IPS-18a (cell line): ENCODE data around the gene ABCG2.
"Not testable (repeated sequence)": the region's sequence is repeated elsewhere in the genome, so short reads cannot be mapped to it uniquely, and the experiment has no call there.

Experiments used
- H3K27ac ChIP-seq: one replicate; pipeline ENCODE4 v1.5.1; 2013; ENCODE audit warnings: low read length
- H3K27me3 ChIP-seq: one replicate; pipeline ENCODE4 v1.6.1; 2013; ENCODE audit warnings: mild to moderate bottlenecking, low read length; ENCODE audit not compliant: control insufficient read depth, insufficient read depth
- H3K36me3 ChIP-seq: one replicate; pipeline ENCODE4 v1.6.1; 2013; ENCODE audit warnings: low read depth, low read length; ENCODE audit not compliant: control insufficient read depth
- H3K4me1 ChIP-seq: one replicate; pipeline ENCODE4 v1.6.1; 2013; ENCODE audit warnings: low read depth, low read length; ENCODE audit not compliant: control insufficient read depth
- H3K4me3 ChIP-seq: one replicate; pipeline ENCODE4 v1.5.1; 2013; ENCODE audit warnings: low read length
- H3K9ac ChIP-seq: one replicate; pipeline ENCODE4 v1.6.1; 2013; ENCODE audit warnings: mild to moderate bottlenecking, low read length, moderate library complexity
- H3K9me3 ChIP-seq: one replicate; pipeline ENCODE4 v1.6.1; 2013; ENCODE audit warnings: low read depth, low read length; ENCODE audit not compliant: control insufficient read depth

Gene ABCG2

DNA sequence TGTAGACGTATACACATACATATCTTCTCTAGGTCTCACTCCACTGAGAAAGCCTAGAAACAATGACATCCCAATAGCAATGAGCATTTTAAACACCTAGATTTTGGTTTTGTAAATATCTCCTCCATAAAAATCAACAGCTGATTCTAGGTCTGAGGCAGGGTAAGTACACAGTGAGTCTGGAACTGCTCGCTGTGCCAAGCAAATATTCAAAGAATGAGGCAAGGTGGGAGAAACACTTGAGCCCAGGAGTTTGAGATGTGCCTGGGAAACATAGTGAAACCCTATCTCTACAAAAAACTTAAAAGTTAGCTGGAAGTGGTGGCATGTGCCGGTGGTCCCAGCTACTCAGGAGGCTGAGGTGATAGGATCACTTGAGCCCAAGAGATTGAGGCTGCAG is 22.2 kb downstream of the ABCG2 start:
- Histone ChIP-seq H3K4me3 (no peak overlapping the region), H3K9ac (no peak overlapping the region), H3K27ac (no peak overlapping the region), H3K36me3 (no peaks in the 10 kb centered on the region), H3K27me3 (no peaks in the 10 kb centered on the region), H3K4me1 (no peaks in the 10 kb centered on the region), H3K9me3 (no peaks in the 10 kb centered on the region)

DNA sequence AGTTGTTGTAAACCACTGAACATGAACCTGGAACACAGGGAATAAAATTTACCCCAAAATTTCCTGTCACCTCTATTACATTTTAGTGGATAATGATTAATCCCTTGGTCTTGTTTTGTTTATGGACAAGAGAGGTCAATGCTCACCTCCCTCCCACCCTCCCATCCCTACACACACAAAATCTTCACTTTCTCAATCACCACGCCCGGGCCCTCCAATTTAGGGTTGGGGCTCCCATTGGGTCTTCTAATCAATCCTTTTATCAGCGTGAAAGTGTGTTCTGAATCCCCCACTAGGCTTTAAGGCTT is 23.1 kb downstream of the ABCG2 start:
- no peaks in the 10 kb centered on the region for H3K9me3 ChIP-seq
- no peaks in the 10 kb centered on the region for H3K36me3 ChIP-seq
- no peak overlapping the region for H3K27ac ChIP-seq
- H3K9ac ChIP-seq: no peak overlapping the region
- no peak overlapping the region for H3K4me3 ChIP-seq
- H3K27me3 ChIP-seq: no peaks in the 10 kb centered on the region
- H3K4me1 ChIP-seq: no peaks in the 10 kb centered on the region

DNA sequence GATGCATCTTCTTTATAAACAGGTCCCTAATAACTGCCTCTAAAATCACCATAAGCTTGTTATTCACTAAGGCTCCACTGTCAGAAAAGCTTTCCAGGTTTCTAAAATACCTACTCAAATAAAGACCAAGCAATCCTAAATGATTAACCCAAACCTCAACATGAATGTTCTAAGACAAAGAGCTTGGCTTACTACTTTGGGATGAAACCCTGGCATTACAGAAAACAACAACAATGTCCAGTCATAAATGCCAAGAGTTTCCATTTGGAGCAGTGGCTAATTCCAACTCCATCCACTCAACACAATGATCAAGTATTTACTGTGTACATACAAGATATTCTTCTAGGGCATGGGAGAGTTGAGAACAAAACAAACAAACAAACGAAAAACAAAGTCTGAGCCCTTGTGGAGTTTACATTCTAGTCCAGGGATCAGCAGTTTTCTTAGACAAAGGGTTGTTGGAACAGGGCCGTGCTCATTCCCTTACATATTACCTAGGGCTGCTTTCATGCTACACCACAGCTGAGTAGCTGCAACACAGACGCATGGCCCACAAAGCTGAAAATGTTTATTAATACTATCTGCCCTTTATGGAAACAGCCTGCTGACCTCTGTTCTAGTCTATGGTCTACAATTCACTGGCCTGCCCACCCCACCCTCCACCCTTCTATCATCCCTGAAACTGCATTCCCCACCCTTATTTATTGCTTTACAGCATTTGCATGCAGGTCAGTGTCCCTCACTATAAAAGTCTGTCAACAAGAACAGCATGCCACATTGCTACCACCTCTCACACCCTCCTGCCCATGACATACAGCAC is 23.7 kb downstream of the ABCG2 start:
- no peak overlapping the region for H3K4me3 ChIP-seq
- H3K9ac ChIP-seq: no peak overlapping the region
- H3K9me3 ChIP-seq: no peaks in the 10 kb centered on the region
- no peaks in the 10 kb centered on the region for H3K4me1 ChIP-seq
- H3K36me3 ChIP-seq: no peaks in the 10 kb centered on the region
- H3K27me3 ChIP-seq: no peaks in the 10 kb centered on the region
- H3K27ac ChIP-seq: no peak overlapping the region

DNA sequence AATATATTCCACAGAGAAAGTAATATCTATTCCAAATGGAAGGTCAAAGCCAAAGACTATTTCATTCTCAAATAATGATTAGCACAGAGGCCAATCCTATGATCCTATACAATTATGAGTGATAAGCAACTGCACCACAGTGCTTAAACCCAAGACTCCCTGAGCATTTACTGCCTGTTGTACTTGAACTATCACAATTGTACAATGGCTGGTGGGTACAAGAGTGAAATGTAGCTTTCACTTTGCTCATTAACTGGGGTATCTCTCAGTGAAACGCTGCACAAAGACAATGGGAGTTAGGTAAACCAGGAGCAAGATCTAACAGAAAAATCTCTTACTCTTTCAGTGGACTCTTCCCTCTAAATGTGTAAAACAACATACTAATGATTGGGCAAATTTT is 24.3 kb downstream of the ABCG2 start:
- no peaks in the 10 kb centered on the region for H3K9me3 ChIP-seq
- no peak overlapping the region for H3K9ac ChIP-seq
- no peak overlapping the region for H3K4me3 ChIP-seq
- H3K27ac ChIP-seq: no peak overlapping the region
- no peaks in the 10 kb centered on the region for H3K27me3 ChIP-seq
- no peaks in the 10 kb centered on the region for H3K36me3 ChIP-seq
- H3K4me1 ChIP-seq: no peaks in the 10 kb centered on the region

DNA sequence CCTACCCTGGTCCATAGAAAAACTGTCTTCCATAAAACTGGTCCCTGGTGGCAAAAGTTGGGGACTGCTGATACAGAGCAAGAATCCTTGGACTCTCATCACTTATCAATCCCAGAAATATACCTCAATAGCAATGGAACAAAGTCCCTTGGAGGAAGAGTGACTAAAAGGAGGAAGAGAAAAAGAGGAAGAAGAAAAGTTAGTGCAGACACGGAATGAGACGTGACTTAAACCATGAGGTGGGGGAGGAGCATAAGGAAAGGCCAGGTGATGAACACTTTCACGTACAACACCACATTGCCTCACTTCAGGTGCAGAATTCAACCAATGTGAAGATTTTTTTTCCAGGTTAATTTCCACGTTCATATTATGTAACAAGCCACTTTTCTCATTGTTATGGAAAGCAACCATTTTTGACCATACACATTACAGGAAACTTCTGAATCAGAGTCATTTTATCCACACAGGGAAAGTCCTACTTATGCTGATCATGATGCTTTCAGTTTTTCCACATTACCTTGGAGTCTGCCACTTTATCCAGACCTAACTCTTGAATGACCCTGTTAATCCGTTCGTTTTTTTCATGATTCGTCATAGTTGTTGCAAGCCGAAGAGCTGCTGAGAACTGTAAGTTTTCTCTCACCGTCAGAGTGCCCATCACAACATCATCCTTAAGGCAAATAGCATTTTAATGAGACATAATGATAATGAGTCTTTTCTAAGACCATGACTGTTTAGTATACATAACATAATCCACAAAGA is 27.7 kb downstream of the ABCG2 start:
- H3K9ac ChIP-seq: no peak overlapping the region

DNA sequence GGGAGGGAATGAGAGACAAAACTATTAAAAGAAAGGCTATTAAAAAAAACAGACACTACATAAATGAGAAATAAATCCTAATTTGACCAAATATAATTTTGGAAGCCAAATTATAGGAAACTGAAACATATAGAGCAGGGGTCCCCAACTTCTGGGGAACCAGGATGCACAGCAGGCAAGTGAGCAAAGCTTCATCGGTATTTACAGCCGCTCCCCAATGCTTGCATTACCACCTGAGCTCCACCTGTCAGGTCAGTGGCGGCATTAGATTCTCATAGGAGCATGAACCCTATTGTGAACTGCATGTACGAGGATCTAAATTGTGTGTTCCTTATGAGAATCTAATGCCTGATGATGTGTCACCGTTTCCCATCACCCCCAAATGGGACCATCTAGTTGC is 28.4 kb downstream of the ABCG2 start:
- no peaks in the 10 kb centered on the region for H3K4me1 ChIP-seq

More for the DNA sequence above, 27.7 kb downstream of the ABCG2 start:
- Histone ChIP-seq H3K9me3 (no peaks in the 10 kb centered on the region), H3K4me3 (no peak overlapping the region), H3K4me1 (no peaks in the 10 kb centered on the region), H3K36me3 (no peaks in the 10 kb centered on the region), H3K27me3 (no peaks in the 10 kb centered on the region), H3K27ac (no peak overlapping the region)

DNA sequence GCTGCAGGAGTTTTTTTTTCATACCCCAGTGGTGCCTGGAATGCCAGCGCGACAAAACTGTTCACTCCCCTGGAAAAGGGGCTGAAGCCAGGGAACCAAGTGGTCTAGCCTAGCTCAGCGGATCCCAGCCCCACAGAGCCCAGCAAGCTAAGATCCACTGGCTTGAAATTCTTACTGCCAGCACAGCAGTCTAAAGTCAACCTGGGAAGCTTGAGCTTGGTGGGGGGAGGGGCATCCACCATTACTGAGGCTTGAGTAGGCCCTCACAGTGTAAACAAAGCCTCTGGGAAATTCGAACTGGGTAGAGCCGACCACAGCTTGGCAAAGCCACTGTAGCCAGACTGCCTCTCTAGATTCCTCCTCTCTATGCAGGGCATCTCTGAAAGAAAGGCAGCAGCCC is 36.2 kb downstream of the ABCG2 start:
- H3K4me3 ChIP-seq, H3K4me1 ChIP-seq: not testable (repeated sequence)

More for the DNA sequence above, 28.4 kb downstream of the ABCG2 start:
- Histone ChIP-seq H3K27me3 (no peaks in the 10 kb centered on the region), H3K9me3 (no peaks in the 10 kb centered on the region), H3K36me3 (no peaks in the 10 kb centered on the region), H3K9ac (no peak overlapping the region), H3K27ac (no peak overlapping the region), H3K4me3 (no peak overlapping the region)

DNA sequence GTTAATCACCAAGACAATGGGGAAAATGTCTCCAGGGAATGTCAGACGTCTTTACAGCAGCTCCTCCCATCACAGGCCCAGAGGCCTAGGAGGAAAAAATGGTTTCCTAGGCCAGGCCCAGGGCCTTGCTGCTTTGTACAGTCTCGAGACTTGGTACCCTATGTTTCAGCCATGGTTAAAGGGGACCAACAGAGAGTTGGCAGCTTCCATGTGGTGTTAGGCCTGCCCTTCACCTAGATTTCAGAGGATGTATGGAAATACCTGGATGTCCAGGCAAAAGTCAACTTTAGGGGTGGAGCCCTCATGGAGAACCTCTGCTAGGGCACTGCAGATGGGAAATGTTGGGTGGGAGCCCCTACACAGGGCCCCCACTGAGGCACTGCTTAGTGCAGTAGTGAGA is 38.5 kb downstream of the ABCG2 start:
- peaks cover 17% of the 10 kb centered on the region for H3K9me3 ChIP-seq
- H3K27ac ChIP-seq: no peak overlapping the region
- no peak overlapping the region for H3K9ac ChIP-seq
- no peaks in the 10 kb centered on the region for H3K36me3 ChIP-seq
- no peak overlapping the region for H3K4me3 ChIP-seq
- H3K27me3 ChIP-seq: no peaks in the 10 kb centered on the region
- no peaks in the 10 kb centered on the region for H3K4me1 ChIP-seq

More for the DNA sequence above, 36.2 kb downstream of the ABCG2 start:
- peaks cover 17% of the 10 kb centered on the region for H3K9me3 ChIP-seq
- not testable (repeated sequence) for H3K27me3 ChIP-seq, H3K9ac ChIP-seq, H3K27ac ChIP-seq, H3K36me3 ChIP-seq

DNA sequence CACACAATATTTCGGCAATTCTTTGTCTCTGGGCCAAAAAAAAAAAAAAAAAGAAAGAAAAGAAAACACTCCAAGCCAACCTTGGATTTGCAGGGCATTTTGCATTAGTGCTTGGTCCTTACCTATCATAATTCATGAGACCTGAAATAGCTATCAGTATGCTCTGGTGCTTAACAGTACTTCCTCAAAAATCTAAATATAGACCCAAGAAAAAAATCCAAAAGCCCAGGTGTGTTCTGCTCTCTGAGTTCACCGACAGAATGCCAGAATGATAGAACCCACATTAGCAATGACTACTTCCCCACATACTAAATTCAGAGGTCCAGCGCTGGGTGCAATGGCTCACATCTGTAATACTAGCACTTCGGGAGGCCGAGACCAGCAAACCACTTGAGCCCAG is 42.9 kb downstream of the ABCG2 start:
- Histone ChIP-seq H3K27me3 (no peaks in the 10 kb centered on the region), H3K4me1 (no peaks in the 10 kb centered on the region), H3K4me3 (no peak overlapping the region), H3K9ac (no peak overlapping the region), H3K36me3 (no peaks in the 10 kb centered on the region), H3K9me3 (peaks cover 11% of the 10 kb centered on the region), H3K27ac (no peak overlapping the region)

DNA sequence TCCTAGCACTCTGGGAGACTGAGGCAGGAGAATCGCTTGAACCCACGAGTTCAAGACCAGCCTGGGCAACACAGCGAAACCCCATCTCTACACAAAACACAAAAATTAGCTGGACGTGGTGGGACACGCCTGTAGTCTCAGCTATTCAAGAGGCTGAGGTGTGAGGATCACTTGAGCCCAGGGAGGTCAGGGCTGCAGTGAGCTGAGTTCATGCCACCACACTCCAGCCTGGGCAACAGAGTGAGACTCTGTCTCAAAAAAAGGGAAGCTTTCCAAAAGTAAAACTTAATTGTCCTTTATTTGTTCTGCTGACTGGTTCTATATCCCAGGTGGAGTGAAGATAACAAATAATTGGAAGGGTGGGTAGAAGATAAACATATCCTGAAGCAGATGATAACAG is 45.6 kb downstream of the ABCG2 start:
- Histone ChIP-seq H3K9me3 (no peaks in the 10 kb centered on the region), H3K27ac (no peak overlapping the region), H3K36me3 (no peaks in the 10 kb centered on the region), H3K9ac (no peak overlapping the region), H3K4me1 (no peaks in the 10 kb centered on the region), H3K4me3 (no peak overlapping the region), H3K27me3 (no peaks in the 10 kb centered on the region)

DNA sequence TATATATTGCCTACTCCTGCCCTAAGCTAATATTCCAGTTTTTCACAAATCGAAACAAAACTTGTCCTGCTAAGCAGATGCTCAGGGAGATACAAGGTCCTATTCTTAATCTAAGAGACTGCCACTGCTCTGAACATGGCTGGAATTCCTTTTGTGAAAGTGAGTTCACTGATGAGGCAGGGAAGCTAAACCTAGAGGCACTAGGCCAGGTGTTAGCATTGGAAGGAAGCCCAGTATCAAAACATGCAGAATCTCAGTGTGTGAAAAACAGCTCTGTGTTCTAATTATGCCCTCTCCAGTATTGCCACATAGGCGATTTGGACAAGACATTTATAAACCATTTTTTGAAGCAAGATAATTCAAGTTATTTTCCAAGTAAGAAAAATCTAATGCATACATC is 47.6 kb downstream of the ABCG2 start:
- no peaks in the 10 kb centered on the region for H3K36me3 ChIP-seq
- H3K4me1 ChIP-seq: no peaks in the 10 kb centered on the region
- no peaks in the 10 kb centered on the region for H3K9me3 ChIP-seq
- H3K27ac ChIP-seq: no peak overlapping the region
- H3K4me3 ChIP-seq: no peak overlapping the region
- no peaks in the 10 kb centered on the region for H3K27me3 ChIP-seq
- no peak overlapping the region for H3K9ac ChIP-seq
